ENCODE measurements around the gene BTG1.

BTG1 gene

GRCh38 chr12:92132288-92132687 lies 13.4 kb downstream of the BTG1 start:
- DNase-seq = no peak

- DNase-seq = no peak
Observed at GRCh38 chr12:92130999-92131398, 14.6 kb downstream of the BTG1 start.

- no peak for DNase-seq
Observed at GRCh38 chr12:92129609-92130008, 16.0 kb downstream of the BTG1 start.

GRCh38 chr12:92128612-92129011 lies 17.0 kb downstream of the BTG1 start:
- DNase-seq = no peak

GRCh38 chr12:92124689-92125029 lies 21.0 kb downstream of the BTG1 start:
- no peak for DNase-seq

- DNase-seq = no peak
Observed at GRCh38 chr12:92123780-92124688, 21.6 kb downstream of the BTG1 start.

- DNase-seq = no peak
Observed at GRCh38 chr12:92122941-92123779, 22.5 kb downstream of the BTG1 start.

- DNase-seq = no peak
Observed at GRCh38 chr12:92121826-92122225, 23.8 kb downstream of the BTG1 start.

- no peak for DNase-seq
Observed at GRCh38 chr12:92118826-92119536, 26.7 kb downstream of the BTG1 start.

GRCh38 chr12:92114834-92115233 lies 30.8 kb downstream of the BTG1 start:
- DNase-seq = no peak

GRCh38 chr12:92111256-92111655 lies 34.4 kb downstream of the BTG1 start:
- no peak for DNase-seq

- no peak for DNase-seq
Observed at GRCh38 chr12:92110083-92110640, 35.5 kb downstream of the BTG1 start.

GRCh38 chr12:92109613-92110012 lies 36.0 kb downstream of the BTG1 start:
- no peak for DNase-seq

- DNase-seq = no peak
Observed at GRCh38 chr12:92108651-92109050, 37.0 kb downstream of the BTG1 start.

GRCh38 chr12:92107621-92108131 lies 38.0 kb downstream of the BTG1 start:
- DNase-seq = peak in 1 of 2 experiments; percentile 54

- no peak for DNase-seq
Observed at GRCh38 chr12:92107094-92107493, 38.6 kb downstream of the BTG1 start.

GRCh38 chr12:92105676-92106075 lies 40.0 kb downstream of the BTG1 start:
- DNase-seq = no peak

- DNase-seq = no peak
Observed at GRCh38 chr12:92105110-92105509, 40.5 kb downstream of the BTG1 start.

GRCh38 chr12:92102606-92103005 lies 43.0 kb downstream of the BTG1 start:
- DNase-seq = no peak

- no peak for DNase-seq
Observed at GRCh38 chr12:92098594-92099380, 46.9 kb downstream of the BTG1 start.

GRCh38 chr12:92096346-92097136 lies 49.1 kb downstream of the BTG1 start:
- no peak for DNase-seq
